ENCODE results near the gene AQP10. TPM values are rescaled to one million over a fixed set of nuclear protein-coding genes. Genes with fewer than 3 reads are reported as not detected.
"Not testable (repeated sequence)": the region's sequence is repeated elsewhere in the genome, so short reads cannot be mapped to it uniquely, and the experiment has no call there.

The AQP10 gene
- total RNA-seq, 1 donor from 2014 or later: 0.32 TPM

GRCh38 chr1:154324241-154324640 is 3.3 kb downstream of the AQP10 start:
- DNase-seq (ENCODE audit: low spot score): no peak

- peak; percentile 71 for DNase-seq (ENCODE audit: low spot score)
Observed at GRCh38 chr1:154324669-154325582, 4.0 kb downstream of the AQP10 start, which contains the start of gene ATP8B2. Gene ATP8B2 (plus strand): TSS chr1:154325525. CDS start chr1:154328142, 2,617 bp downstream.

- peak; percentile 52 for DNase-seq (ENCODE audit: low spot score)
Observed at GRCh38 chr1:154325583-154326545, 5.0 kb downstream of the AQP10 start.

GRCh38 chr1:154326546-154327465 is 5.9 kb downstream of the AQP10 start:
- DNase-seq (ENCODE audit: low spot score): no peak

GRCh38 chr1:154327466-154328317 is 6.8 kb downstream of the AQP10 start:
- no peak for DNase-seq (ENCODE audit: low spot score)

GRCh38 chr1:154328318-154329151 is 7.6 kb downstream of the AQP10 start:
- DNase-seq (ENCODE audit: low spot score): peak; percentile 78

GRCh38 chr1:154329152-154329521 is 8.2 kb downstream of the AQP10 start:
- DNase-seq (ENCODE audit: low spot score): no peak

GRCh38 chr1:154329551-154330131 is 8.7 kb downstream of the AQP10 start:
- no peak for DNase-seq (ENCODE audit: low spot score)

GRCh38 chr1:154330669-154331068 is 9.8 kb downstream of the AQP10 start:
- DNase-seq (ENCODE audit: low spot score): no peak

GRCh38 chr1:154334079-154335024 is 13.5 kb downstream of the AQP10 start:
- DNase-seq (ENCODE audit: low spot score): no peak

- DNase-seq (ENCODE audit: low spot score): peak; percentile 85
Observed at GRCh38 chr1:154335025-154335714, 14.3 kb downstream of the AQP10 start.

- no peak for DNase-seq (ENCODE audit: low spot score)
Observed at GRCh38 chr1:154337253-154337894, 16.5 kb downstream of the AQP10 start.

GRCh38 chr1:154338875-154339274 is 18.0 kb downstream of the AQP10 start:
- no peak for DNase-seq (ENCODE audit: low spot score)

GRCh38 chr1:154341366-154341765 is 20.5 kb downstream of the AQP10 start:
- not testable (repeated sequence) for DNase-seq (ENCODE audit: low spot score)

- DNase-seq (ENCODE audit: low spot score): no peak
Observed at GRCh38 chr1:154342132-154342531, 21.2 kb downstream of the AQP10 start.

- no peak for DNase-seq (ENCODE audit: low spot score)
Observed at GRCh38 chr1:154342836-154343472, 22.1 kb downstream of the AQP10 start.

Measured in mucosa of gallbladder (tissue), 1 donor.